ENCODE measurements around the gene TMEM253. TPM values are rescaled to one million over a fixed set of nuclear protein-coding genes. Genes with fewer than 3 reads are reported as not detected.

TMEM253 gene
- total RNA-seq, 1 experiment from 2014 or later, result not detected

DNA sequence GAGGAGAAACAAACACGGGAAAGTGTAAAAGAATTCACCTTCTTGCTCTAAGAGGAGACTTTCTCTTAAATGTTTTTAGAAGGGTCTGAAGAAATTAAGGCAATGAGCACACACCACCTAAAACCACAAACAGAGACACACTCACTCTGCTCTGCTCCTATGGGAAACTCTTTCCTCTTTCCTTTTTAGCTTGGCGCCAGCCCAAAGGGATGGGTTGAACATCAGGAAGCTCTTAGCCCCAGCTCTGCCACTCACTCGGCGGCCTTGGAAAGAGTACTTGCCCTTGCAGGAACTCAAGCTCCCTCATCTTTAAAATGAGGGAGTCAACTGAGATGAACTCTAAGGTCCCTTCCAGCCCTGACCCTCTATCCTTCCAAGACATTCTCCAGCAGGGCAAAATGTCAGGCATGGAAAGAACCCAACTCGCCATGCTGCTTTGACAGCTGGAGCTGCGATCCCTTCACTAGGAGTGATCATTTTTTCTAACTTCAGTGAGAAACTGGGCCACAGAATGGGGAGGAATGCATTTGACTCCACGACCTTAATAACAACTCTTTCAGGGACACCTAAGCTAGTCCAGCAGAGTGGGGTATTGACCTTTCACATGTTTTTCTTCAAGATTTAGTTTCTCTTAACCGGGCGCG is 44.2 kb upstream of the TMEM253 start:
- Histone ChIP-seq H3K4me1 (ENCODE audit: insufficient read depth, low read length) (no peaks in the 10 kb centered on the region), H3K36me3 (ENCODE audit: low read depth, low read length) (no peaks in the 10 kb centered on the region), H3K4me2 (ENCODE audit: low read length) (no peak overlapping the region), H3F3A (ENCODE audit: low read length, unreplicated experiment) (no peaks in the 10 kb centered on the region), H2AFZ (ENCODE audit: low read length) (no peak overlapping the region), H3K27me3 (ENCODE audit: low read length) (peaks cover 28% of the 10 kb centered on the region), H4K20me1 (ENCODE audit: low read length) (no peaks in the 10 kb centered on the region), H3K9me3 (ENCODE audit: low read length) (no peaks in the 10 kb centered on the region), H3K27ac (ENCODE audit: low read length) (no peak overlapping the region), H3K9me2 (replicated peaks; ENCODE audit: low read length) (no peaks in the 10 kb centered on the region), H3K79me2 (ENCODE audit: low read length) (no peaks in the 10 kb centered on the region), H3K9ac (ENCODE audit: low read length) (no peak overlapping the region), H3K4me3 (ENCODE audit: low read length) (no peak overlapping the region)
- BruUV-seq (replicated peaks), result no TSS peak
- TF ChIP-seq EZH2 (IDR thresholded peaks at IDR 0.05; ENCODE audit: low read length, unreplicated experiment) (no peak), EZH2phosphoT487 (IDR thresholded peaks at IDR 0.05; ENCODE audit: borderline replicate concordance, low read length) (no peak)
- TF ChIP-seq, protein P1, sequence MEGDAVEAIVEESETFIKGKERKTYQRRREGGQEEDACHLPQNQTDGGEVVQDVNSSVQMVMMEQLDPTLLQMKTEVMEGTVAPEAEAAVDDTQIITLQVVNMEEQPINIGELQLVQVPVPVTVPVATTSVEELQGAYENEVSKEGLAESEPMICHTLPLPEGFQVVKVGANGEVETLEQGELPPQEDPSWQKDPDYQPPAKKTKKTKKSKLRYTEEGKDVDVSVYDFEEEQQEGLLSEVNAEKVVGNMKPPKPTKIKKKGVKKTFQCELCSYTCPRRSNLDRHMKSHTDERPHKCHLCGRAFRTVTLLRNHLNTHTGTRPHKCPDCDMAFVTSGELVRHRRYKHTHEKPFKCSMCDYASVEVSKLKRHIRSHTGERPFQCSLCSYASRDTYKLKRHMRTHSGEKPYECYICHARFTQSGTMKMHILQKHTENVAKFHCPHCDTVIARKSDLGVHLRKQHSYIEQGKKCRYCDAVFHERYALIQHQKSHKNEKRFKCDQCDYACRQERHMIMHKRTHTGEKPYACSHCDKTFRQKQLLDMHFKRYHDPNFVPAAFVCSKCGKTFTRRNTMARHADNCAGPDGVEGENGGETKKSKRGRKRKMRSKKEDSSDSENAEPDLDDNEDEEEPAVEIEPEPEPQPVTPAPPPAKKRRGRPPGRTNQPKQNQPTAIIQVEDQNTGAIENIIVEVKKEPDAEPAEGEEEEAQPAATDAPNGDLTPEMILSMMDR (conservative IDR thresholded peaks at IDR 0.05; ENCODE audit: low read depth, low read length), result no peak
- ChIA-PET POLR2A (ENCODE audit: unreplicated experiment) (no interaction called here), CTCF (no interaction called here)
- DNase-seq (peak; percentile 21), ATAC-seq (no peak)
- intact Hi-C loops (cut with micrococcal nuclease), result no loop called here

DNA sequence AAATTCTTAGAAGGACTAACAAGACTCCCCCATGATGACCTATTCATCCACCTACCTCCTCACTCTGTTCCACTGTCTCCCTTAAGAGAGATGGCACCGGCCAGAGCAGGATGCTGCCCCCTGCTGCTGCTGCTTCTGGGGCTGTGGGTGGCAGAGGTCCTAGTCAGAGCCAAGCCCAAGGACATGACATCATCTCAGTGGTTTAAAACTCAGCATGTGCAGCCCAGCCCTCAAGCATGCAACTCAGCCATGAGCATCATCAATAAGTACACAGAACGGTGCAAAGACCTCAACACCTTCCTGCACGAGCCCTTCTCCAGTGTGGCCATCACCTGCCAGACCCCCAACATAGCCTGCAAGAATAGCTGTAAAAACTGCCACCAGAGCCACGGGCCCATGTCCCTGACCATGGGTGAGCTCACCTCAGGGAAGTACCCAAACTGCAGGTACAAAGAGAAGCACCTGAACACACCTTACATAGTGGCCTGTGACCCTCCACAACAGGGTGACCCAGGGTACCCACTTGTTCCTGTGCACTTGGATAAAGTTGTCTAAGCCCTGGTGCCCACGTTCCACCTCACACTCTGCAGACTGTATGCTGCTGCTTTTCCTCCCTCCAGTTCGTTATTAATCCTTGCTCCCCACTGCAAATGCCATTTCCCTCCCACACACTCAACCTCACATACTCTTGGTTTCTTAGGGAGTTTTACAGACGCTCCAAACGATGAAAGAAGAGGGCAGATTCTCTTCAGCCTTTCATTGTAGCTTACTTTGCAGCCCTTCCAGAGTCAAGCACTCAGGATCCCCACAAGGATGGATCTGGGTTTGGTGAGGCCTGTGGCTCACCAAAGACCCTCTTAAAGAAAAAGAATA is 42.8 kb upstream of the TMEM253 start, which contains the start of gene RNASE8:
Gene RNASE8, plus strand, starts transcription at position 20 of the 873 bp plus-strand sequence. Its CDS starts 71 bp downstream, at position 91.
- Histone ChIP-seq H3K9ac (ENCODE audit: low read length) (no peak within 1 kb of the TSS), H3K27me3 (ENCODE audit: low read length) (peaks cover 33% of the 10 kb centered on the region), H3F3A (ENCODE audit: low read length, unreplicated experiment) (no peaks in the 10 kb centered on the region), H3K9me3 (ENCODE audit: low read length) (no peaks in the 10 kb centered on the region), H3K36me3 (ENCODE audit: low read depth, low read length) (no peaks in the 10 kb centered on the region), H4K20me1 (ENCODE audit: low read length) (no peaks in the 10 kb centered on the region), H3K4me1 (ENCODE audit: insufficient read depth, low read length) (no peaks in the 10 kb centered on the region), H3K79me2 (ENCODE audit: low read length) (no peaks in the 10 kb centered on the region), H3K27ac (ENCODE audit: low read length) (no peak within 1 kb of the TSS), H2AFZ (ENCODE audit: low read length) (no peak within 1 kb of the TSS), H3K4me2 (ENCODE audit: low read length) (no peak within 1 kb of the TSS), H3K9me2 (replicated peaks; ENCODE audit: low read length) (no peaks in the 10 kb centered on the region), H3K4me3 (ENCODE audit: low read length) (no peak within 1 kb of the TSS)
- TF ChIP-seq EZH2phosphoT487 (IDR thresholded peaks at IDR 0.05; ENCODE audit: borderline replicate concordance, low read length) (no peak), EZH2 (IDR thresholded peaks at IDR 0.05; ENCODE audit: low read length, unreplicated experiment) (no peak)
- TF ChIP-seq, protein P1 (conservative IDR thresholded peaks at IDR 0.05; ENCODE audit: low read depth, low read length), result no peak
- DNase-seq (no peak), ATAC-seq (no peak)
- intact Hi-C loops (cut with micrococcal nuclease), result no loop called here
- CTCF ChIA-PET, result no interaction called here
- POLR2A ChIA-PET (ENCODE audit: unreplicated experiment), result no interaction called here
- no TSS peak for BruUV-seq (replicated peaks)

DNA sequence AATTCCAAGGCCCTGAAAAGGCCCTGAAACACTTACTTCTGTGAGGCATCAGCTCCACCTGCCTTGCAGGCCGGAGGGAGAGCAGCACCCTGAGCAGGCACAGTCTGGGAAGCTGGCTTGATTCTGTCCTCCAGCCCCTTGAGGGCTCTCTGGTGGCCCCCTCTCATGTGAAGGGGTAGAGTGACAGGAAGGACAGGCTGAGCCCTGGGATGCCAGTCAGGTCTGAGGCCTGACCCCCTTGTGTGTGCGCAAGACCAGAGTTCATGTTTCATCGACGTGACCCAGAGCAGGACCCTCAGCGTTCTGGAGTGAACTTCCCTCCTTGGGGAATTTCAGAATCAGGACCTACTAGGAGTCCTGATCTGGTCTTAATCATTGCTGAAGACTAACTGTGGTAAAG is 42.0 kb upstream of the TMEM253 start:
- H3K4me1 ChIP-seq (ENCODE audit: insufficient read depth, low read length), result no peaks in the 10 kb centered on the region
- TF ChIP-seq, protein P1 (conservative IDR thresholded peaks at IDR 0.05; ENCODE audit: low read depth, low read length), result no peak
- no peak for TF ChIP-seq EZH2phosphoT487 (IDR thresholded peaks at IDR 0.05; ENCODE audit: borderline replicate concordance, low read length)
- ChIA-PET POLR2A (ENCODE audit: unreplicated experiment) (no interaction called here), CTCF (no interaction called here)
- DNase-seq (no peak), ATAC-seq (no peak)
- H3K9ac ChIP-seq (ENCODE audit: low read length), result no peak overlapping the region
- H4K20me1 ChIP-seq (ENCODE audit: low read length), result no peaks in the 10 kb centered on the region
- H3K79me2 ChIP-seq (ENCODE audit: low read length), result no peaks in the 10 kb centered on the region
- peaks cover 39% of the 10 kb centered on the region for H3K27me3 ChIP-seq (ENCODE audit: low read length)
- no peaks in the 10 kb centered on the region for H3K9me3 ChIP-seq (ENCODE audit: low read length)
- no peak overlapping the region for H3K27ac ChIP-seq (ENCODE audit: low read length)
- no TSS peak for BruUV-seq (replicated peaks)
- H3K36me3 ChIP-seq (ENCODE audit: low read depth, low read length), result no peaks in the 10 kb centered on the region
- intact Hi-C loops (cut with micrococcal nuclease), result no loop called here
- H3K4me2 ChIP-seq (ENCODE audit: low read length), result no peak overlapping the region
- H3K9me2 ChIP-seq (replicated peaks; ENCODE audit: low read length), result no peaks in the 10 kb centered on the region
- H3F3A ChIP-seq (ENCODE audit: low read length, unreplicated experiment), result no peaks in the 10 kb centered on the region
- no peak overlapping the region for H3K4me3 ChIP-seq (ENCODE audit: low read length)
- no peak overlapping the region for H2AFZ ChIP-seq (ENCODE audit: low read length)

All from PC-3 (cell line).